Neural crest cell (in vitro differentiated cells): ENCODE measurements around the gene CAPN12. TPM values are rescaled to one million over a fixed set of nuclear protein-coding genes. Genes with fewer than 3 reads are reported as not detected.

Experiments used
- DNase-seq: peaks from one replicate; pipeline ENCODE4 v3.0.0; 2021; ENCODE audit warnings: low read depth, mixed read lengths, low spot score
- H3K27ac Mint-ChIP-seq: one replicate; pipeline ENCODE4 v1.8.0; 2021; ENCODE audit warnings: mild to moderate bottlenecking, mixed read lengths; ENCODE audit not compliant: unreplicated experiment
- H3K27me3 Mint-ChIP-seq: 2 replicates; pipeline ENCODE4 v1.8.0; 2021; ENCODE audit warnings: low read depth, mild to moderate bottlenecking, mixed read lengths
- H3K36me3 Mint-ChIP-seq: 2 replicates; pipeline ENCODE4 v1.8.0; 2021; ENCODE audit warnings: low read depth, mild to moderate bottlenecking, mixed read lengths
- H3K4me1 Mint-ChIP-seq: 2 replicates; pipeline ENCODE4 v1.8.0; 2021; ENCODE audit warnings: mixed read lengths
- H3K4me3 Mint-ChIP-seq: one replicate; pipeline ENCODE4 v1.8.0; 2021; ENCODE audit warnings: mild to moderate bottlenecking, mixed read lengths
- H3K9me3 Mint-ChIP-seq: 2 replicates; pipeline ENCODE4 v1.8.0; 2021; ENCODE audit warnings: mixed read lengths
- total RNA-seq: library from RNA; stranded (reverse); gene quantifications from 2 replicates; pipeline ENCODE4 v1.2.1, GENCODE V29; 2021
- TF ChIP-seq, protein P1 (sequence below): fragments of 200-600 bp; sonication (generic); conservative IDR thresholded peaks from 2 replicates; pipeline ENCODE4 v1.5.0; 2021; ENCODE audit warnings: antibody characterized with exemption, mild to moderate bottlenecking

CAPN12 gene
- total RNA-seq, 1 donor from 2014 or later, result not detected

- Mint-ChIP-seq H3K36me3 (peaks cover 2% of the 10 kb centered on the region), H3K27ac (peak overlapping the region; percentile 65), H3K9me3 (no peaks in the 10 kb centered on the region), H3K4me1 (peaks cover 73% of the 10 kb centered on the region), H3K27me3 (no peaks in the 10 kb centered on the region), H3K4me3 (peak overlapping the region; percentile 20)
- no peak for DNase-seq
- TF ChIP-seq, protein P1, sequence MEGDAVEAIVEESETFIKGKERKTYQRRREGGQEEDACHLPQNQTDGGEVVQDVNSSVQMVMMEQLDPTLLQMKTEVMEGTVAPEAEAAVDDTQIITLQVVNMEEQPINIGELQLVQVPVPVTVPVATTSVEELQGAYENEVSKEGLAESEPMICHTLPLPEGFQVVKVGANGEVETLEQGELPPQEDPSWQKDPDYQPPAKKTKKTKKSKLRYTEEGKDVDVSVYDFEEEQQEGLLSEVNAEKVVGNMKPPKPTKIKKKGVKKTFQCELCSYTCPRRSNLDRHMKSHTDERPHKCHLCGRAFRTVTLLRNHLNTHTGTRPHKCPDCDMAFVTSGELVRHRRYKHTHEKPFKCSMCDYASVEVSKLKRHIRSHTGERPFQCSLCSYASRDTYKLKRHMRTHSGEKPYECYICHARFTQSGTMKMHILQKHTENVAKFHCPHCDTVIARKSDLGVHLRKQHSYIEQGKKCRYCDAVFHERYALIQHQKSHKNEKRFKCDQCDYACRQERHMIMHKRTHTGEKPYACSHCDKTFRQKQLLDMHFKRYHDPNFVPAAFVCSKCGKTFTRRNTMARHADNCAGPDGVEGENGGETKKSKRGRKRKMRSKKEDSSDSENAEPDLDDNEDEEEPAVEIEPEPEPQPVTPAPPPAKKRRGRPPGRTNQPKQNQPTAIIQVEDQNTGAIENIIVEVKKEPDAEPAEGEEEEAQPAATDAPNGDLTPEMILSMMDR, result no peak
These were observed 47.6 kb downstream of the CAPN12 start for GRCh38 chr19:38696729-38697055.

- Mint-ChIP-seq H3K36me3 (peaks cover 2% of the 10 kb centered on the region), H3K27me3 (no peaks in the 10 kb centered on the region), H3K27ac (peak overlapping the region; percentile 95), H3K9me3 (no peaks in the 10 kb centered on the region), H3K4me3 (peak overlapping the region; percentile 20), H3K4me1 (peaks cover 78% of the 10 kb centered on the region)
- no peak for DNase-seq
- TF ChIP-seq, protein P1, result no peak
These were observed 48.2 kb downstream of the CAPN12 start for GRCh38 chr19:38695832-38696728.

DNA sequence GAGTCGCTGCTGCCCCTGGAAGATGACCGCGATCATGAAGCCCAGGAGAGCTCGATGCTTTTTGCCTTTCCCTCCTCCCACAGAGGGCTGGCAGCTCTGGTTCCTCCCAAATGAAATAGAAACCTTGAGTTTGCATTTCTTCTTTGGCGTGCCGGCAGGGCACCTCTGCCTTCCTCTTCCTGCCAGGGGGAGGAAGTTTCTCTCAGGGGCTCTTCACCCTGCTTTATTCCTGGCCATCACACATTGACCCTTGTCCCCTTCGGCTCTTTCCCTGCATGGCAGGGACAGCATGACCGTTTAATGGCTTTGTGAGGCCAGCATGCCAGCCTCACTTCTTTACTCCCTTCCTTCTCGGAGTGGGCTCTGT, 49.0 kb downstream of the CAPN12 start:
- no peaks in the 10 kb centered on the region for H3K27me3 Mint-ChIP-seq
- peak overlapping the region; percentile 95 for H3K27ac Mint-ChIP-seq
- H3K4me1 Mint-ChIP-seq, result peaks cover 84% of the 10 kb centered on the region
- H3K36me3 Mint-ChIP-seq, result peaks cover 2% of the 10 kb centered on the region
- no peaks in the 10 kb centered on the region for H3K9me3 Mint-ChIP-seq
- TF ChIP-seq, protein P1, result no peak
- peak overlapping the region; percentile 16 for H3K4me3 Mint-ChIP-seq
- no peak for DNase-seq

DNA sequence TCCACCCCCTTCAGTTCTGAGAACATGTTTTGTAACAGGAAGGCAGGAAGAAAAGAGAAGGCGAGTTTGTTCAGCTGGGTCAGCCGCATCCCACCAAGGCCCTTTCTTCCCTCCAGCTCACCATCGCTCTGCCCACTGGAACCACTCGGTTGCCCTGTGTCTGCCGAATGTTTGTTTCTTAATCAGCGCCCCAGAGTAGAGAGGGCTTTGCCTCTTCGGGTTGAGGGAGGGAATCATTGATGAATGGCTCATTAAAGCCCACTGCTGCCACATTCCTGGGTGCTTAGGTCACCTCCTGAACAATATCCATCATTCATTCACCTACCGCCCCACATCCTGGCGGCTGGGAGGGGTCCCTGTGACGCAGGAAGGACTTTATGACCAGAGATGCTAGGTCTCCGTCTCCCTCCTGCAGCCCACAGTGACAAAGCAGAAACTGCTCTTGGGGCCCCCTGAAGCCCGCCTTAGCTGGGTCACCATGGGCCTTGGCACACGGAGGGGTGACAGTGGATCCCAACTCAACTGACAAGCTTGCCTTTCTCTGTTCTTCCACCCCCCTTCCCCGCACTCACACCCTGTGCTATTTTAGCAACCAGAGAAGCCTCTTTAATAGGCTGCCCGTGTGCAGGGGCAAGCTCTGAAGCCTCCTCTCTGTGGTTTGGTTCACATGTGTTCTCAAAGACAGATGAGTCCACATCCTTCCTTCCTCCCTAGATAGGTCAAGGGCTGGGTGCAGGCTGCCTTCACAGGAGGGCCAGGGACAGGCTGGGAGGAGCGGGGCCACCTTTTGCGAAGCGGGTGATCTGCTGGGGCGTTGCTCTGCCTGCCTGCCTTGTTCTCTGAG, 50.7 kb downstream of the CAPN12 start:
- Mint-ChIP-seq H3K4me3 (peak overlapping the region; percentile 60), H3K4me1 (peaks cover 88% of the 10 kb centered on the region), H3K27me3 (no peaks in the 10 kb centered on the region), H3K9me3 (no peaks in the 10 kb centered on the region), H3K27ac (peak overlapping the region; percentile 96), H3K36me3 (peaks cover 4% of the 10 kb centered on the region)
- TF ChIP-seq, protein P1, result no peak
- peak; percentile 47 for DNase-seq

DNA sequence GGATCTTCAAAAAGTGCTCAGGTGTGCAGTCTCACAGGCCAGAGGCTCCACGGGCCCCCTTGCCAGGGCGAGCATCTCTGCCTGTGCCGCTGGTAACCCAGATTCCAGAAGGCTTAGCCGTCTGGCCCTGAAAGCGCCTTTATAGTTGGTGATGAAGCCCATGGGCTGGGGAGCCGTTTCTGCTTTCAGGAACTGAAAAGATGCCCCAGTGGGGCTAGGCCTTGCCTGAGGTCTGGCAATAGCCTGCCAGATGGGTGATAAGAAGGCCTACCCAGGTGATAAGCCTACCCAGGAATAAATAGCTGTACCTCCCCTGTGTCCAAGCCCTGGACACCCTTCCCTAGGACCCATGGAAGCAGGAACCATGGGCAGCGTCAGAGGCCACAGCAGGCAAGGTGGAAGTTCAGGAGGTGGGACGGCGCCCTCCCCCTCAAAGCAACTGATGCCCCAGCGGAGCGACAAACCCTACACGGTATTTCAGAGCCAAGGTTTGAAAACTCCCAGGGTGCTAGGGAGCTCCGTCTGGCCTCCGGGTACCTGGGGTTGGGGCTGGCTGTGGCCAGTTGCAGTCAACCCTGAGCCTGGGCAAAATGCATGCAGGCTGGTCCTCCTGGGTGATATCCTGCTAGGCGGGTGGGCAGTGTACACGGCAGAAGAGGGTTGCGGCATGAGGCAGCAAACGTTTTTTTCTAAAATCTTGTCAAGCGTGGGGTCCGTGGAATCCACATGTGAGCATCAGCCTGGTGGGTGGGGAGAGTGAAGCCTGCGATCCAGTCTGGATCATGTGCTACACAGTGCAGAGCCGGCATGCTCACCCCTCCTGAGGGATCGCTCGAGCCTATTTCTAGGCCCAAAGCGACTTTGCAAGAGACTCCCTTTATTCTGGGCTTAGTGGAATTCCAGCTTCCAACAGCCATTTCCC, 51.6 kb downstream of the CAPN12 start:
- no peaks in the 10 kb centered on the region for H3K27me3 Mint-ChIP-seq
- TF ChIP-seq, protein P1, result no peak
- DNase-seq, result no peak
- no peaks in the 10 kb centered on the region for H3K9me3 Mint-ChIP-seq
- peak overlapping the region; percentile 60 for H3K4me3 Mint-ChIP-seq
- H3K27ac Mint-ChIP-seq, result peak overlapping the region; percentile 96
- H3K36me3 Mint-ChIP-seq, result peaks cover 4% of the 10 kb centered on the region
- peaks cover 80% of the 10 kb centered on the region for H3K4me1 Mint-ChIP-seq
